GM19397 (cell line): Measurements from ENCODE around the gene GRID1.
"Not testable (repeated sequence)": the region's sequence is repeated elsewhere in the genome, so short reads cannot be mapped to it uniquely, and the experiment has no call there.

Source experiments
- ATAC-seq: cut with Tn5 transposase; IDR thresholded peaks from one replicate; pipeline ENCODE4 v1.9.1; 2021; ENCODE audit warnings: mild to moderate bottlenecking, moderate library complexity; ENCODE audit not compliant: unreplicated experiment

GRID1 gene

DNA sequence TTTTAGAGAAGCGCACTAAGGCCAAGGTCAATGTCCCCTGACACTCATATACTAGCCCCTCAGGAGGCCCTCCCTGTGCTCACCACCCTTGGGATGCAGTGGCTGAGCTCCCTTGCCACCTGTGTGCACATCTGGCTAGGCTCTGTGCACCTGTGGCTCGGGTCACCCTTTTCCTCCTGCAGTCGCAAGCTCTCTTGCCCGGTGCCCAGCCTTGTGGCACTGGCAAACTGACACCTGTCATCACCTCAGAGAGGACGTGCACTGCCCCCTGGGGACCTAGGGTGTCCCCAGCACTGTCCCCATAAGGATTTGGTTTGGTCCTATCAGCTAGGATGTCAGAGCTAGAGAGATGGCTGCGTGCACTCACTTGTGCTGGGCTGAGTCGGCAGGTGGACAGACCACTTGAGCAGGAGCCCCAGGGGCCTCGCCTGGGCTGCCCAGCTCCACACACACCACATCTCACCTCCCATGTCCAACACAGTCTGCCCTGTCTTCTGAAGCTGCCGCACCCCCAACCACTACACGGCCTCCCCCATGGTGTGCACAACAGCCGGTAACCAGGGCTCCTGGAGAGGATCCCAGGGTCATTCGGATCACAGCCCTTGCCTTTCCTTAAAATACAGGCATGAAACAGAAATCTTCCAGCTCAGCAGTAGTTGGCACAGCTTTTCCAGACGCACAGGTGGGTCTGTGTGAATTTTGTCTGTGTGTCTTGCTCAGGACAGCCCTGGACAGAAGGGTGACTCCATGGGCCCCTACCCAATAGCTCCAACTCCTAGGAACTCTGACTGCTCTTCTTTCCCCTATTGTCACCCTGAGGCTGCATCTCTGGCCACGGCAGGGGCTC, 111.0 kb downstream of the GRID1 start:
- no peak for ATAC-seq

GRCh38 chr10:86254526-86255174, 111.9 kb downstream of the GRID1 start:
- no peak for ATAC-seq

DNA sequence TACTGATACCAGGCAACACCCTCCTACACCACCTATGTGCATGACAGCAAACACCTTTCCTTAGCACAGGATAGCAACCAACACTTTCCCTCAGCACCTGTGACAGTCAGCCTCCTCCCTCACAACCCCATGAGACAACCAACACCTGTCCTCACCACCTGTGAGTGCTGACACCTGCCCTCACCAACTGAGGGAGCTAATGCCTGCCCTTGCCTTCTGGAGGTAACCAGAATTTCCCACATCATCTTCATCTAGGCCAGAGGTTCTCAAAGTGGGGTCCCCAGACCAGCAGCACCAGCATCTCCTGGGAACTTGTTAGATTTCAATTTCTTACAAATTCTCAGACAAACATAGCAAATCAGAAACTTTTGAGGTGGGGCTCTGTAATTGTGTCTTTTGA, 112.5 kb downstream of the GRID1 start:
- no peak for ATAC-seq

GRCh38 chr10:86253091-86254072, 113.2 kb downstream of the GRID1 start:
- ATAC-seq, result no peak

GRCh38 chr10:86252556-86252955, 114.0 kb downstream of the GRID1 start:
- ATAC-seq, result no peak

DNA sequence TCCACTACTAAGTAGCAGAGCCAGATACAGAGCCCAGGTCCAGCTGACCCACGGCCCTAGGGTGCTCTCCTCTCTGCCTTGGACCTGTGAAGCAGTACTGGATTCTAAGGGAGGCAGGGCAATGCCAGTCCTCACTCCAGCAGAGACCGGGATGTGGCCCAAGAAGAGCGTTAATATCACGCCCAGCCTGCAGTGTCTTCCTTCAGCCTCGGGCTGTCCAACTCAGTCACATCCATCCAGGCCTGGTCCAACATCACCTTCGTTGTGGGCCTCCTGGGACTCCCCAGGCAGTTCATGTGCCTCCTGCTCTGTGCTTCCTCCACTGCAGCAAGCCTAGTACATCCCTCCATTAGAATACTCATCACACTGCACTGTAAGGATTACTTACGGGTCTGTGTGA, 114.5 kb downstream of the GRID1 start:
- ATAC-seq, result no peak

- ATAC-seq, result no peak
These were observed 115.2 kb downstream of the GRID1 start for GRCh38 chr10:86251426-86251825.

DNA sequence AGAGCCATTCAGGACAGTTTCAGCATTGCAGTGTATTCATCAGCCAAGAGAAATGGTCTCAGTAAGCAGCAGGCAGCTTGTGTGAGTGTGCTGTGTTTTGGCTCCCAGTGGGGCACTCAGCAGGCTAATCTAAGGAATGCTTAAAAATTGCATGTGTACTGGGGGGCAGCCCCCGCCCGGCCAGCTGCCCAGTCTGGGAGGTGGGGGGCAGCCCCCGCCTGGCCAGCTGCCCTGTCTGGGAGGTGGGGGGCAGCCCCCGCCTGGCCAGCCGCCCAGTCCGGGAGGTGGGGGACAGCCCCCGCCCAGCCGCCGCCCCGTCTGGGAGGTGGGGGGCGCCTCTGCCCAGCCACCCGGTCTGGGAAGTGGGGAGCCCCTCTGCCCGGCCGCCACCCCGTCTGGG, 116.2 kb downstream of the GRID1 start:
- no peak for ATAC-seq

DNA sequence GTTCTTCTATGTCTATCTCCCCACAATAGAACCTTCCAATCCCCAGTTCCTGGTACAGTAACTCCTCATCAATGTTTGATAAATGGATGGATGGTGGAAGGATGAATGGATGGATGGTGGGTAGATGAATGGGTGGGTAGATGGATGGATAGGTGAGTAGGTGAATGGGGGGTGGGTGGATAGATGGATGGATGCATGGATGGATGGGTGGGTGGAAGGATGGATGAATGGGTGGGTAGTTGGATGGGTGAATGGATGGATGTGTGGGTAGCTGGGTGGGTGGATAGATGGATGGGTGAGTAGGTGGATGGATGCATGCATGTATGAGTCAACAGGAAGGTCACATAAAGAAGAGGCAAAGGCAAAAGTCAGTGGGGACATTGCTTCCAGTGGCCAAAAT, 116.8 kb downstream of the GRID1 start:
- ATAC-seq, result no peak

DNA sequence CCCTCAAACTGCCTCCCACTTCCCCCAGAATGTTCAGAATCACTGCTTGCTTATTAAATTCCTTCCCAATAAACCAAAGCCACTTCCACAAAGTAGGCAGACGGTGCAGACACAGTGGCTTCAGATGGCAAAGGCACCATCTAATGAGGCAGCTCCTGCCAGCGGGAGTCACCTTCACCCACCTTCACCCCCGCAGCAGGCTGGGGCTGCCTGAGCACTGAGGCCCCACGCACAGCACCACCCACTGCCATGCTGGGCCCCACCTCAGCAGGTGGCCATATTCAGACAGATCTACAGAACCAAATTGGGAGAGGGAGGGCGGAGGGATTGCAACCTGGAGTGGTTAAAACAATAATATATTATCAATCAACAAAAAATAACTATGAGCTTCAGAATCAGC, 118.5 kb downstream of the GRID1 start:
- ATAC-seq, result no peak

DNA sequence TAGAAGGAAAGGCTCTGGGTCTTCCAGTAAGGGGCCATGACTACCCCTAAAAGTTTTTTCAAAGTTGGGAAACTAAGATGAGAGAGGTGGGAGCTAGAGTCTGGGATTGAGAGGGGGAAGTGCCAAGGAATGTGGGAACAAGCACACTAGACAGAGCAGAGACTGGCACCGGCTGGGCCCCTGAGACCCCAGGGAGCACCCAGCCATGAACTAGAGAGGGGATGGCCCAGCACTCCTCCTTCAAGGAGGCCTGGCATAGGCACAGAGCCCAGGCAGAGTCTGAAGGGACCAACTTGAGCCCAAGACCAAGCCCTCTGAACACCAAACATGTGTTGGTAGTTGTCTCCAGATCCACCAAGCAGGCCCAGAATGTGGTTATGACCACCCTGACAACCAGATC, 119.0 kb downstream of the GRID1 start:
- ATAC-seq, result no peak

DNA sequence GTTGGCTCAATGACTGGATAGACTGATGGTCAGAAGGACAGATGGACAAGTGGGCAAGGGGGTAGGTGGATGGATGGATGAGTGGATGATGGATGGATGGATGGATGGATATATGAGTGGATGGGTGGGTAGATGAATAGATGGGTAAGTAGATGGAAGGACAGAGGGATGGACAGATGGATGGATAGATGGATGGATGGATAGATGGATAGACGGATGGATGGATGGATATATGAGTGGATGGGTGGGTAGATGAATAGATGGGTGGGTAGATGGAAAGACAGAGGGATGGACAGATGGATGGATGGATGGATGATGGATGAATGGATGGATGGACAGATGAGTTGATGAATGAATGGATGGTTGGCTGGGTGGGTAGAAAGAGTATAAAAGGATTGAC, 119.5 kb downstream of the GRID1 start:
- no peak for ATAC-seq

DNA sequence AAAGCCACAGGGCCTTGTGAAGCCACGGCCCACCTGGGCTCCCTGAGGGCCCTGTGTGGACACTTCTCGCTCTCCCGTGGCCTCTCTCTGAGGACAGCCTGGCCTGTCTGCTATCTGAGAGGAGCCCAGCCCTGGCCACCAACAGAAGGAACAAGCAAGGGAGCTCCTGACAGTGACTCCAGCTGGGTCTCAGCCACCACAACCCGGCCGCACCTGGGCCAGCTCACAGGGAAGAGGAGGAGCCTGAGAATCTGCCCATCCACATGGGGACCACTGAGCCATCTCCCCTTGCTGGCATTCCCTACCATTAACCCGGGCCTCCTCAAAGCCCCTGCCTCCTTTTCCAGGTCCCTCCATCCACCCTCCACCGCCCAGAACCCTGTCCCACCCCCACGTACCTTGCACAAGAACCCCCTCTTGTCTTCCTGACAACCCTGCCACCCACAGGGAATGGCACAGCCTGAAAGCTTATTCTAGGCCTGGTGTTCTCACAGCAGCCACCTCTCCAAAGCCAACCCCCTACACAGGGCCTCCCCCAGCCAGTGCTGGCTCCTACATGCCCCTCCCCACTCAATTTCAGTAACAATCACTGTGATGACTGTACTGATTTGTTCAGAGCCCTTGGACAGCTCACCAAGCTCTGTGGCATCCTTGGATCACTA, 120.2 kb downstream of the GRID1 start:
- ATAC-seq, result no peak

GRCh38 chr10:86245015-86245394, 121.6 kb downstream of the GRID1 start:
- no peak for ATAC-seq

GRCh38 chr10:86244297-86245014, 122.1 kb downstream of the GRID1 start:
- ATAC-seq, result no peak

DNA sequence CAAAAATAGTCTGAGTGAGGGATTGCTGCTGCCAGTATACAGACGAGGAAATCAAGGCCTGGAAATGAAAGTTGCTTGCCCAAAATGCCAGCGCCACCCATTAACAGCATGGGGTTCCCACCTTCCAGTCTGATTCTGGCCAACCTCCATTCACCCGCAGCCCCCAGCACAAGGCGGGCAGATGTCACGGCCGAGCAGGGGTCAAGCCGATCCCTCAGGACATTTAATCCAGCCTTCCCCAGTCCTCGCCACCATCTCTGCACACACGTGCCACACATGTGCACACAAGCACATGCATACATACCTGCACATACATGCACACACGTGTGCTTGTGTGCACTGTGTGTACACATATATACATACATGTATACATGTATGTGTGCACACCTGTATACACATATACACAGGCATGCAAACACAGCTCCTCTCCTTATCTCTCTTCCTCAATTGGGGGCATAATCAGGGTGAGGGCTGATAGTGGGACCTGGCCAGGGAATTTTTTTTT, 122.9 kb downstream of the GRID1 start:
- ATAC-seq, result no peak

- ATAC-seq, result no peak
These were observed 123.8 kb downstream of the GRID1 start for GRCh38 chr10:86242761-86243160.

GRCh38 chr10:86238089-86238488, 128.5 kb downstream of the GRID1 start:
- ATAC-seq, result not testable (repeated sequence)

DNA sequence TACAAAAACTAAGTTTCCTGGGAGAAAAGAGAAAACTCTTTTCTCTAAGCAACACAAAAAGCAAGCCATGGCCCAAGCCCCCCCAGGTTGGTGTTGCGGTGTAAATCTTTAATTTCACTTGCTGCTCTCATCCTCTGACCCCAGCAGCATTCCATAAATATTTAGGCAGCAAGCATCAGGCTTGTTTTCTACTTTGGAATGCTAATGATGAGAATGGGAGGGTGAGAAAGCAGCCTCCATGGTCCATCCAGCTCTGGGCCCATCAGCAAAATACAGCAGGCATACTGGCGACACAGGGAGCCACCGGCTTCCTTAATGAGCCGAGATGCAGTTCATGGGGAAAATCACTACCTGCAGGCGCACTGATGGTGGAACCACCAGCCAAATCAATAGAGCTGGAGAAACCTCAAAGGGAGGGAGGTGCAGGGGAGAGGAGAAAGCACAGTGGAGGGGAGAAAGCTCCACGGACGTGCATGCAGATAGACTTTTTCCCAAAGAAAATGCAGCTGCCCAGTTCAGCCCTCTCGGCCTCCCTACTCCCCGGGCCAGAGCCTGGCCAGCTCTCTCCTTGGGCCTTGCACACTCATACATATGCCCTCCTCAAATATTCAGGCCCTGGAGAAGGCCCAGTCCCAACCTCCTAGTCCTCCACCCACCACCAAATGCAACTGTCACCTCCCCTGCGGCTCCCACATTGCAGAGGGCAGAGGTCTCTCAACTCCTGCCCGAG, 131.9 kb downstream of the GRID1 start:
- no peak for ATAC-seq
